ENCODE data around the gene CCDC47.

The CCDC47 gene

GRCh38 chr17:63762161-63763078 is 11.0 kb downstream of the CCDC47 start:
- no peaks in the 10 kb centered on the region for H3K4me1 ChIP-seq (ENCODE audit: control insufficient read depth, insufficient read depth, low read length)
- ChIA-PET CTCF (interaction anchor here (0.6 to 1.3 kb wide), 4 partner anchors 9 to 304 kb away, joined by 4 to 8 read pairs (median 5); no protein-coding TSS in a partner anchor), POLR2A (interaction anchor here (1.7 kb wide), 1 partner anchor 11 kb away, joined by 4 read pairs; the partner anchor contains the start of gene CCDC47)
- peaks cover 90% of the 10 kb centered on the region in 2 experiments for H3K36me3 ChIP-seq (ENCODE audit: control insufficient read depth in 2 of 2, insufficient read depth in 1 of 2, low read length in 2 of 2)
- no peak overlapping the region for H3K4me3 ChIP-seq (ENCODE audit: low read depth, low read length)
- H3K9me3 ChIP-seq (ENCODE audit: control insufficient read depth, insufficient read depth, low read depth, low read length): no peaks in the 10 kb centered on the region
- H3K27ac ChIP-seq (ENCODE audit: extremely low read depth, low read depth, low read length): no peak overlapping the region
- no peak for TF ChIP-seq ZNF221 (tag by site-specific recombination; IDR thresholded peaks at IDR 0.05; ENCODE audit: borderline replicate concordance)
- no peak for TF ChIP-seq ZNF10 (tag by site-specific recombination; IDR thresholded peaks at IDR 0.05)
- TF ChIP-seq SP2 (tag by site-specific recombination; IDR thresholded peaks at IDR 0.05): no peak
- TF ChIP-seq ZBTB11 (tag by site-specific recombination; conservative IDR thresholded peaks at IDR 0.05; ENCODE audit: low read depth): no peak
- no peak for TF ChIP-seq TRIM28 (IDR thresholded peaks at IDR 0.05; ENCODE audit: borderline replicate concordance, low read length)
- no peak for TF ChIP-seq KLF16 (tag by site-specific recombination; IDR thresholded peaks at IDR 0.05)
- no peak for TF ChIP-seq ZNF580 (tag by site-specific recombination; IDR thresholded peaks at IDR 0.05)
- no peak for TF ChIP-seq OSR2 (tag by site-specific recombination; IDR thresholded peaks at IDR 0.05)
- TF ChIP-seq ZNF174 (tag by site-specific recombination; IDR thresholded peaks at IDR 0.05): no peak
- TF ChIP-seq ZNF19 (tag by site-specific recombination; IDR thresholded peaks at IDR 0.05; ENCODE audit: low read depth): no peak

DNA sequence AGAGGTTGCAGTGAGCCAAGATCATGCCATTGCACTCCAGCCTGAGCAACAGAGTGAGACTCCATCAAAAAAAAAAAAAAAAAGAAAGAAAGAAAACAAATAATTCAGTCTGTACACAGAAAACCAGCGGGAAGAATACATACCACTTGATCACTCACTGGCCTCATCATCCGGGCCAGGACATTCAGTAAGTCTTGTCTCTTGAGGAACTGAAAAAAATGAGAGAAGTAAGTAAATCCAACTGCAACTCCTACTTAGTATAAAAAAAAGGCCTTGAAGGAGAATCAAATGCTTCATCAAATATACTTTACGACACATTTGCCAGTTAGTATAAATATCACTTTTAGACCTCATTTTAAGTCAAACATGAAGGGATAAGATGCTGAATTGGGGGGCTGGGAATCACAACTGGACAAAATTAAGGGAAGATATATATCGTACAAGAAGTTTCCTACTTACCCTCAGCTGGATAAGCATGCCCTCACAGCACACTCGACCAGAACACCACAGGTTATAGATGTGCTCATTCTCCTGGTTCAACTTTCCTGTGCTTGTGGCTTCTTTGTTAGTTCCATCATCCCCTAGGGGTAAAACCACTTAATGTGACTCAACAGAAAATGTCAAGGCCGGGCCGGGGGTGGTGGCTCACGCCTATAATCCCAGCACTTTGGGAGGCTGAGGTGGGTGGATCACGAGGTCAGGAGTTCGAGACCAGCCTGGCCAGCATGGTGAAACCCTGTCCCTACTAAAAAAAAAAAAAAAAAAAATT is 12.4 kb downstream of the CCDC47 start:
- Histone ChIP-seq H3K4me1 (ENCODE audit: control insufficient read depth, insufficient read depth, low read length) (no peaks in the 10 kb centered on the region), H3K27ac (ENCODE audit: extremely low read depth, low read depth, low read length) (no peak overlapping the region), H3K9me3 (ENCODE audit: control insufficient read depth, insufficient read depth, low read depth, low read length) (no peaks in the 10 kb centered on the region), H3K4me3 (ENCODE audit: low read depth, low read length) (no peak overlapping the region), H3K36me3 (ENCODE audit: control insufficient read depth in 2 of 2, insufficient read depth in 1 of 2, low read length in 2 of 2) (peaks cover 90 to 96% of the 10 kb centered on the region in 2 experiments)
- ChIA-PET POLR2A (interaction anchor here (0.6 to 1.7 kb wide), 2 partner anchors 12 to 57 kb away, joined by 3 to 4 read pairs; partner anchors contain the start of gene CCDC47), CTCF (interaction anchor here (0.6 to 0.9 kb wide), 2 partner anchors 11 to 47 kb away, joined by 4 read pairs; no protein-coding TSS in a partner anchor)
- no peak for TF ChIP-seq ZNF514 (tag by site-specific recombination; IDR thresholded peaks at IDR 0.05)
- no peak for TF ChIP-seq EGR2 (tag by site-specific recombination; IDR thresholded peaks at IDR 0.05; ENCODE audit: low read depth)

GRCh38 chr17:63758428-63758827 is 15.0 kb downstream of the CCDC47 start:
- H3K4me1 ChIP-seq (ENCODE audit: control insufficient read depth, insufficient read depth, low read length): no peaks in the 10 kb centered on the region
- H3K27ac ChIP-seq (ENCODE audit: extremely low read depth, low read depth, low read length): no peak overlapping the region
- H3K4me3 ChIP-seq (ENCODE audit: low read depth, low read length): no peak overlapping the region
- peaks cover 92 to 94% of the 10 kb centered on the region in 2 experiments for H3K36me3 ChIP-seq (ENCODE audit: control insufficient read depth in 2 of 2, insufficient read depth in 1 of 2, low read length in 2 of 2)
- CTCF ChIA-PET: interaction anchor here (1.0 kb wide), 1 partner anchor 18 kb away, joined by 4 read pairs; no protein-coding TSS in a partner anchor
- H3K9me3 ChIP-seq (ENCODE audit: control insufficient read depth, insufficient read depth, low read depth, low read length): no peaks in the 10 kb centered on the region
- POLR2A ChIA-PET: no interaction called here
- TF ChIP-seq ZNF555 (tag by site-specific recombination; conservative IDR thresholded peaks at IDR 0.05) (no peak), ELK4 (IDR thresholded peaks at IDR 0.05; ENCODE audit: borderline replicate concordance, low read depth, low read length) (no peak), ZNF335 (tag by site-specific recombination; conservative IDR thresholded peaks at IDR 0.05) (no peak), ZNF423 (tag by site-specific recombination; IDR thresholded peaks at IDR 0.05) (no peak), ZNF280D (tag by site-specific recombination; IDR thresholded peaks at IDR 0.05) (no peak), ZNF677 (tag by site-specific recombination; IDR thresholded peaks at IDR 0.05) (no peak)
- TF ChIP-seq, protein P1, sequence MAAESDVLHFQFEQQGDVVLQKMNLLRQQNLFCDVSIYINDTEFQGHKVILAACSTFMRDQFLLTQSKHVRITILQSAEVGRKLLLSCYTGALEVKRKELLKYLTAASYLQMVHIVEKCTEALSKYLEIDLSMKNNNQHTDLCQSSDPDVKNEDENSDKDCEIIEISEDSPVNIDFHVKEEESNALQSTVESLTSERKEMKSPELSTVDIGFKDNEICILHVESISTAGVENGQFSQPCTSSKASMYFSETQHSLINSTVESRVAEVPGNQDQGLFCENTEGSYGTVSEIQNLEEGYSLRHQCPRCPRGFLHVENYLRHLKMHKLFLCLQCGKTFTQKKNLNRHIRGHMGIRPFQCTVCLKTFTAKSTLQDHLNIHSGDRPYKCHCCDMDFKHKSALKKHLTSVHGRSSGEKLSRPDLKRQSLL (tag by site-specific recombination; IDR thresholded peaks at IDR 0.05): no peak
